Measurements from ENCODE around the gene KAT2A.

KAT2A gene

DNA sequence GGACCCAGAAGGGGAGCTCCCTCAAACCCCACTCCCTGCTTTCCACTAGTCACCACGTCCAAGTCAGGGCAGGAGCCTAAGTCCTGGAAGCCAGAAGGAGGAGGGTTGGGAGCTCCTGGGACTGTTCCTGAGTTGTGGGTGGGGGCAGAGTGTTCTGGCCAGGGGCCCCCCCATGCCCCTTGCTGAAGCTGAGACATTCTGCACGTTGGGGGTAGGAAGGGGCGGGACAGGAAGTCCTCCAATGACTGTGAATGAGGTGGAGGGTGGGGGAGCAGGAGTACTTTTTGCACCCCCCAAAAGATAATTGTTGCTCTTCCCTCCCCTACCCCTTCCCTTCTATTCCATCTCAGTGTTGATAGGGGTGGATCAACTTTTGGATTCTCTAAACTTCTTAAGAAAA lies 49.4 kb downstream of the KAT2A start:
- no peak overlapping the region for H3K4me3 ChIP-seq (ENCODE audit: low read depth, low read length)
- ChIA-PET POLR2A (no interaction called here), CTCF (interaction anchor here (1.0 to 1.7 kb wide), 4 partner anchors 17 to 47 kb away, joined by 3 to 6 read pairs (median 4); no protein-coding TSS in a partner anchor)
- TF ChIP-seq, protein P1, sequence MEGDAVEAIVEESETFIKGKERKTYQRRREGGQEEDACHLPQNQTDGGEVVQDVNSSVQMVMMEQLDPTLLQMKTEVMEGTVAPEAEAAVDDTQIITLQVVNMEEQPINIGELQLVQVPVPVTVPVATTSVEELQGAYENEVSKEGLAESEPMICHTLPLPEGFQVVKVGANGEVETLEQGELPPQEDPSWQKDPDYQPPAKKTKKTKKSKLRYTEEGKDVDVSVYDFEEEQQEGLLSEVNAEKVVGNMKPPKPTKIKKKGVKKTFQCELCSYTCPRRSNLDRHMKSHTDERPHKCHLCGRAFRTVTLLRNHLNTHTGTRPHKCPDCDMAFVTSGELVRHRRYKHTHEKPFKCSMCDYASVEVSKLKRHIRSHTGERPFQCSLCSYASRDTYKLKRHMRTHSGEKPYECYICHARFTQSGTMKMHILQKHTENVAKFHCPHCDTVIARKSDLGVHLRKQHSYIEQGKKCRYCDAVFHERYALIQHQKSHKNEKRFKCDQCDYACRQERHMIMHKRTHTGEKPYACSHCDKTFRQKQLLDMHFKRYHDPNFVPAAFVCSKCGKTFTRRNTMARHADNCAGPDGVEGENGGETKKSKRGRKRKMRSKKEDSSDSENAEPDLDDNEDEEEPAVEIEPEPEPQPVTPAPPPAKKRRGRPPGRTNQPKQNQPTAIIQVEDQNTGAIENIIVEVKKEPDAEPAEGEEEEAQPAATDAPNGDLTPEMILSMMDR (IDR thresholded peaks at IDR 0.05; ENCODE audit: insufficient read depth, low read length, missing control alignments) = no peak
- DNase-seq (ENCODE audit: low read depth, low spot score) = no peak

DNA sequence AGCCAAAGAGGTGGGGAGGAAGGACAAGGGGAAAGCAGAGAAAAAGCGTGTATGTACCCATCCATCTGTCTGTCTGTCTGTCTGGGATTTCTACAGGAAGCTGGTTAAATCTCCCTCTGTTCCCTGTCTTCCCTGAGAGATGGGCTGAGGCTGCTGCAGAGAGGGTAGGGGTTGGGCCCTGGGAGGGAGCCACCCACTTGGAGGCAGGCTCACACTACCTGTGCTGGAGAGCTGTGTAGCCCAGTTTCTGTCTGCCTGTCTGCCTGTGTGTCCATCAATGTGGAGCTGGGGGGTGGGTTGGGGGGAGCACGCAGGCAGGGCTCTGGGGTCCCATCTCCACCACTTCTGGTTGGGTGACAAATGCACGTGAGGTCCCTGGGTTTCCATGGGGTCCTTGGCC lies 52.2 kb downstream of the KAT2A start:
- CTCF ChIA-PET = interaction anchor here (0.9 to 4.8 kb wide), 10 partner anchors 7 to 106 kb away, joined by 3 to 43 read pairs (median 12); partner anchors contain the start of genes KAT2A and ZNF385C
- H3K4me3 ChIP-seq (ENCODE audit: low read depth, low read length) = no peak overlapping the region
- DNase-seq (ENCODE audit: low read depth, low spot score) = no peak
- POLR2A ChIA-PET = no interaction called here
- TF ChIP-seq, protein P1 (IDR thresholded peaks at IDR 0.05; ENCODE audit: insufficient read depth, low read length, missing control alignments) = no peak

DNA sequence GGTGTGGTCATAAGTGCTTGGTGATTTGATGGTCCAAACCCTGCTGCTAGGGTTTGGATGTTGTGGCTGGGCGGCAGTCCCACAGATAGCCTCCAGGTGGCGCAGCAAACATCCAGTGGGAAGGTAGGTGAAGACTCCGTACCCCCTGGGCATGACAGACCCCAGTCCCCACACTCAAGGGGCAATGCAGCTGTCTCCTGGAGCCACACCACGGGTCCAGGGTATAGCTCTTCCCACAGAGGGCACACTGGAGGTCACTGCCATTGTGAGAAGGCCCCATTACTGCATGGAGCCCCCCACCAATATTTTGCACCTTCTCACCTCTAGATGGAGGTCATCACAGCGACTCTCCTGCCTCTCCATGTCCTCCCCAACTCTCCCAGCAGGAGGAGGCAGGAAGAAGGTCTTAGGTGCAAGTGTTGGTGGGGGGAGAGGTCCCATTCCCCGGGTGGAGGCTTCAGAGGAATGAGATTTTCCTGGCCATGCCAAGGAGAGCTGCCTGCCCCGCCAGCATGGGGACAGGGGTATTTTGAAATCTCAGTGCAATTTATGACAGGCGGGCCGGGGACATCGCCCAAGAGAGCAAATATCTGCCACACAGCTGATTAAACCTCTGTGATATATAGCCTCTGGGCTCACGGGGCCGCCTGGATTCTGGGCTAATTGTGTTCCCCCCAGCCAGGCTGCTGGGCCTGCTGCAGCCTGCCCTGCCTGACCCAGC lies 53.6 kb downstream of the KAT2A start:
- ChIA-PET POLR2A (no interaction called here), CTCF (interaction anchor here (0.6 to 4.8 kb wide), 37 partner anchors 8 to 450 kb away, joined by 3 to 43 read pairs (median 7); partner anchors contain the start of genes DHX58, GHDC, KAT2A and ZNF385C)
- no peak overlapping the region for H3K4me3 ChIP-seq (ENCODE audit: low read depth, low read length)
- no peak for DNase-seq (ENCODE audit: low read depth, low spot score)
- TF ChIP-seq, protein P1 (IDR thresholded peaks at IDR 0.05; ENCODE audit: insufficient read depth, low read length, missing control alignments) = peak; percentile 89

DNA sequence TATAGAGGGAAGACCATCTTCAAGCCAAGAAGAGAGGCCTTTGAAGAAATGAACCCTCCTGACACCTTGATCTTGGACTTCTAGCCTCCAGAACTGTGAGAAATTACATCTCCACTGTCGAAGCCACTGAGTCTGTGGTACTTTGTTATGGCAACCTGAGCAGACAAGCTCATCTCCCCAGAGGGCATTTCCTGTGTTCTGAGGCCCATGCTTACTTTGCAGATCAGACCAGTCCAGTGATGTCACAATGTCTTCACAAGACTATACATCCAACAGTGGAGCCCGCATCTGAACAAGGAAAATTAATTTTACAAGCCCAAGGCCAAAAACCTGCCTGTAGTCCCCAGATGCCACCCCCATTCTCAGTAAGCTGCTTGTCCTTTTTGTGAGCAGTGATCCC lies 56.0 kb downstream of the KAT2A start:
- H3K4me3 ChIP-seq (ENCODE audit: low read depth, low read length) = no peak overlapping the region
- TF ChIP-seq, protein P1 (IDR thresholded peaks at IDR 0.05; ENCODE audit: insufficient read depth, low read length, missing control alignments) = no peak
- no peak for DNase-seq (ENCODE audit: low read depth, low spot score)
- CTCF ChIA-PET = interaction anchor here (0.8 to 4.8 kb wide), 21 partner anchors 9 to 115 kb away, joined by 3 to 43 read pairs (median 6); partner anchors contain the start of genes DHX58, KAT2A, KCNH4 and NKIRAS2
- POLR2A ChIA-PET = no interaction called here

All from AG04449 (cell line).